Endodermal cell (in vitro differentiated cells): ENCODE results near the gene NCK2. TPM values are rescaled to one million over a fixed set of nuclear protein-coding genes. Genes with fewer than 3 reads are reported as not detected.

ENCODE experiments used
- DNase-seq: peaks from one replicate; pipeline ENCODE4 v3.0.0-alpha.2; 2017
- H3K27ac ChIP-seq: 2 replicates; pipeline ENCODE4 v1.5.1; 2013; ENCODE audit warnings: mild to moderate bottlenecking, low read depth, low read length, moderate library complexity
- H3K27me3 ChIP-seq: 2 replicates; pipeline ENCODE4 v1.6.1; 2013; ENCODE audit warnings: mild to moderate bottlenecking, low read length, moderate library complexity; ENCODE audit not compliant: insufficient read depth, control insufficient read depth, poor library complexity, severe bottlenecking
- H3K36me3 ChIP-seq: 2 replicates; pipeline ENCODE4 v1.7.0; 2013; ENCODE audit warnings: mild to moderate bottlenecking, low read length, moderate library complexity; ENCODE audit not compliant: control insufficient read depth, insufficient read depth
- H3K4me1 ChIP-seq: one replicate; pipeline ENCODE4 v1.7.0; 2013; ENCODE audit warnings: low read length; ENCODE audit not compliant: control insufficient read depth, insufficient read depth
- H3K4me3 ChIP-seq: 2 replicates; pipeline ENCODE4 v1.5.1; 2013; ENCODE audit warnings: mild to moderate bottlenecking, low read length, moderate library complexity
- H3K9ac ChIP-seq: 2 replicates; pipeline ENCODE4 v1.6.1; 2013; ENCODE audit warnings: mild to moderate bottlenecking, low read length, moderate library complexity; ENCODE audit not compliant: poor library complexity, severe bottlenecking; ENCODE audit errors: extremely low read depth
- H3K9me3 ChIP-seq: 2 replicates; pipeline ENCODE4 v1.6.1; 2013; ENCODE audit warnings: mild to moderate bottlenecking, low read length, moderate library complexity; ENCODE audit not compliant: control insufficient read depth
- H3K27ac Mint-ChIP-seq: 2 replicates; pipeline ENCODE4 v1.8.0; 2020; ENCODE audit warnings: mixed read lengths
- H3K27me3 Mint-ChIP-seq: 2 replicates; pipeline ENCODE4 v1.8.0; 2021; ENCODE audit warnings: mild to moderate bottlenecking, mixed read lengths; ENCODE audit not compliant: insufficient read depth
- H3K36me3 Mint-ChIP-seq: 2 replicates; pipeline ENCODE4 v1.8.0; 2020; ENCODE audit warnings: low read depth, mixed read lengths
- H3K4me1 Mint-ChIP-seq: 2 replicates; pipeline ENCODE4 v1.8.0; 2020; ENCODE audit warnings: mixed read lengths
- H3K4me3 Mint-ChIP-seq: 2 replicates; pipeline ENCODE4 v1.8.0; 2020; ENCODE audit warnings: mild to moderate bottlenecking, moderate library complexity, mixed read lengths
- H3K9me3 Mint-ChIP-seq: 2 replicates; pipeline ENCODE4 v1.8.0; 2020; ENCODE audit warnings: mild to moderate bottlenecking, mixed read lengths
- CTCF ChIP-seq: fragments of 200-600 bp; sonication (generic); conservative IDR thresholded peaks from 2 replicates; pipeline ENCODE4 v1.5.0; 2021; ENCODE audit warnings: antibody characterized with exemption, mild to moderate bottlenecking
- WGBS, 2 experiments: methylation state at CpG; one replicate each; pipeline versions ENCODE4 v1.1.5 to v1.1.7; 2013; ENCODE audit warnings: missing lambda C conversion rate in 2 of 2, mixed read lengths in 1 of 2; ENCODE audit not compliant: insufficient coverage in 1 of 2, insufficient read length in 1 of 2; 5-methylcytosine and 5-hydroxymethylcytosine counted together
- total RNA-seq, 2 donors: library from RNA; stranded (reverse); fragmentation: NEBNext Ultra II Directional in 1 of 2; extraction: Animal tissue kit (Norgen Biotek cat#: 25700) in 1 of 2; gene quantifications; 2 replicates in 1 of 2; 3 replicates in 1 of 2; pipeline ENCODE4 v1.2.1, GENCODE V29; 2021

NCK2 gene
- total RNA-seq, 2 donors from 2014 or later: 58.9 to 63.8 TPM

- Histone ChIP-seq H3K9me3 (no peaks in the 10 kb centered on the region), H3K4me3 (no peak overlapping the region), H3K4me1 (no peaks in the 10 kb centered on the region), H3K9ac (no peak overlapping the region), H3K27ac (no peak overlapping the region), H3K27me3 (no peaks in the 10 kb centered on the region), H3K36me3 (peaks cover 4% of the 10 kb centered on the region)
- 92 to 100% methylated on average over 8 to 9 of the region's 9 CpGs for WGBS, 2 experiments
- no peak for TF ChIP-seq CTCF
- H3K4me3 Mint-ChIP-seq: no peak overlapping the region
- H3K4me1 Mint-ChIP-seq: peaks cover 37% of the 10 kb centered on the region
- no peaks in the 10 kb centered on the region for H3K9me3 Mint-ChIP-seq
- no peaks in the 10 kb centered on the region for H3K27me3 Mint-ChIP-seq
- DNase-seq: peak; percentile 44
- H3K27ac Mint-ChIP-seq: no peak overlapping the region
- H3K36me3 Mint-ChIP-seq: no peaks in the 10 kb centered on the region
Measured at GRCh38 chr2:105865222-105865913, 120.7 kb downstream of the NCK2 start.

GRCh38 chr2:105866216-105867185, 121.8 kb downstream of the NCK2 start:
- no peak for TF ChIP-seq CTCF
- Mint-ChIP-seq H3K27me3 (no peaks in the 10 kb centered on the region), H3K9me3 (no peaks in the 10 kb centered on the region), H3K36me3 (no peaks in the 10 kb centered on the region), H3K4me1 (peaks cover 37% of the 10 kb centered on the region), H3K4me3 (no peak overlapping the region), H3K27ac (no peak overlapping the region)
- no peaks in the 10 kb centered on the region for H3K9me3 ChIP-seq
- no peak overlapping the region for H3K4me3 ChIP-seq
- H3K9ac ChIP-seq: no peak overlapping the region
- WGBS, 2 experiments: 93 to 95% methylated on average over 9 to 12 of the region's 13 CpGs
- DNase-seq: peak; percentile 51
- H3K27me3 ChIP-seq: no peaks in the 10 kb centered on the region
- H3K27ac ChIP-seq: no peak overlapping the region
- no peaks in the 10 kb centered on the region for H3K4me1 ChIP-seq
- no peaks in the 10 kb centered on the region for H3K36me3 ChIP-seq

- H3K4me3 ChIP-seq: no peak overlapping the region
- no peak for DNase-seq
- H3K27me3 Mint-ChIP-seq: no peaks in the 10 kb centered on the region
- 94 to 95% methylated on average over 6 to 7 of the region's 7 CpGs for WGBS, 2 experiments
- no peaks in the 10 kb centered on the region for H3K4me1 ChIP-seq
- no peak overlapping the region for H3K27ac Mint-ChIP-seq
- no peak overlapping the region for H3K27ac ChIP-seq
- H3K36me3 ChIP-seq: no peaks in the 10 kb centered on the region
- peaks cover 44% of the 10 kb centered on the region for H3K4me1 Mint-ChIP-seq
- H3K9me3 Mint-ChIP-seq: no peaks in the 10 kb centered on the region
- TF ChIP-seq CTCF: no peak
- H3K27me3 ChIP-seq: no peaks in the 10 kb centered on the region
- no peak overlapping the region for H3K9ac ChIP-seq
- no peaks in the 10 kb centered on the region for H3K36me3 Mint-ChIP-seq
- no peaks in the 10 kb centered on the region for H3K9me3 ChIP-seq
- no peak overlapping the region for H3K4me3 Mint-ChIP-seq
Measured at GRCh38 chr2:105867587-105867986, 122.9 kb downstream of the NCK2 start.
